ENCODE data around the gene FUT4.
A peak's percentile ranks its signal among the peaks of the same experiment; 100 is the strongest.

Gene FUT4

DNA sequence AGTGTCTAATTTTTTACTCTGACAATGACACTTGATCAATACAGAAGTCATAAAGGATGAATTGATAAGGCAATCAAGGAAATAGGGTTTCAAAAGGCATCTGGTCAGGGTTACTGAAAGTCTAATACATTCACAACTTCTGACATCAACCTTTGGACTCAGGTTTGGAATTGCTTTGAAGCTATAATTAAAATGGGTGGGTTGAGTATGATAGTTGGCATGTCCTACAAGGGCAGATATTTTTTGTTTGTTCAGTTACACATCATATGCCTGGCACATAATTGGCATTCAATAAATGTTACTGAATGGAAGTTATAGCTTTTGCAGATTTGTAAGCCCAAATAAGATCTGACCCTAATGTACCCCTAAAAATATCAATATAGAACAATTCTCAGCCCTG is 7.3 kb upstream of the FUT4 start:
- TF ChIP-seq, protein P1, sequence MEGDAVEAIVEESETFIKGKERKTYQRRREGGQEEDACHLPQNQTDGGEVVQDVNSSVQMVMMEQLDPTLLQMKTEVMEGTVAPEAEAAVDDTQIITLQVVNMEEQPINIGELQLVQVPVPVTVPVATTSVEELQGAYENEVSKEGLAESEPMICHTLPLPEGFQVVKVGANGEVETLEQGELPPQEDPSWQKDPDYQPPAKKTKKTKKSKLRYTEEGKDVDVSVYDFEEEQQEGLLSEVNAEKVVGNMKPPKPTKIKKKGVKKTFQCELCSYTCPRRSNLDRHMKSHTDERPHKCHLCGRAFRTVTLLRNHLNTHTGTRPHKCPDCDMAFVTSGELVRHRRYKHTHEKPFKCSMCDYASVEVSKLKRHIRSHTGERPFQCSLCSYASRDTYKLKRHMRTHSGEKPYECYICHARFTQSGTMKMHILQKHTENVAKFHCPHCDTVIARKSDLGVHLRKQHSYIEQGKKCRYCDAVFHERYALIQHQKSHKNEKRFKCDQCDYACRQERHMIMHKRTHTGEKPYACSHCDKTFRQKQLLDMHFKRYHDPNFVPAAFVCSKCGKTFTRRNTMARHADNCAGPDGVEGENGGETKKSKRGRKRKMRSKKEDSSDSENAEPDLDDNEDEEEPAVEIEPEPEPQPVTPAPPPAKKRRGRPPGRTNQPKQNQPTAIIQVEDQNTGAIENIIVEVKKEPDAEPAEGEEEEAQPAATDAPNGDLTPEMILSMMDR (IDR thresholded peaks at IDR 0.05) = no peak
- TF ChIP-seq ZFX (IDR thresholded peaks at IDR 0.05; ENCODE audit: borderline replicate concordance) = no peak
- no peak overlapping the region for H3K27ac ChIP-seq

DNA sequence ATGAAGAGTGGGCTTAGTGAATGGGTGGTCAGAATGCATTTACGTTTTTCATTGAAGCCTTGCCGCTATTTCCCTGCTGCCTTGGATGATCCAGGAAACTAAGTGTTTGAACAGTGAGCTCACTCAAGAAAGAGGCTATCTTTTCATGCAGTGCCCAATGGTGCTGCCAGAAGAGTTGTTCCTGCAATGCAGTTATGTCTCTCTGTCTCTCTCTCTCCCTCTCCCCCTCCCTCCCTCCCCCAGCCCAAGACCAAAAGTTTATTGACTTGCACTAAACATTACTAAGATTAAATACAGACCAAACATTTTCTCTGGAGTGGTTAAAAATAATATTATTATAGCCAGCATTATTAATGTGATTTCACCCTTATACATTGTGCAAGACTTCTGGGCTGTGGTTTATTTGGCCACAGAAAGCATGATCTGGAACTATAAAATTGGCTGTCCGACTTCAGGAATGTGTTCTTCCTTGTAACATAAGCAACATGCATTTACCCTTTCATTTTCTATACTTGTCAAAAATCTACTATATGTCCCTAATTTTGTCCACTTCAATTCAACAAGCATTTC is 6.6 kb upstream of the FUT4 start:
- no peak overlapping the region for H3K27ac ChIP-seq
- TF ChIP-seq ZFX (IDR thresholded peaks at IDR 0.05; ENCODE audit: borderline replicate concordance) = no peak
- TF ChIP-seq, protein P1 (IDR thresholded peaks at IDR 0.05) = no peak

DNA sequence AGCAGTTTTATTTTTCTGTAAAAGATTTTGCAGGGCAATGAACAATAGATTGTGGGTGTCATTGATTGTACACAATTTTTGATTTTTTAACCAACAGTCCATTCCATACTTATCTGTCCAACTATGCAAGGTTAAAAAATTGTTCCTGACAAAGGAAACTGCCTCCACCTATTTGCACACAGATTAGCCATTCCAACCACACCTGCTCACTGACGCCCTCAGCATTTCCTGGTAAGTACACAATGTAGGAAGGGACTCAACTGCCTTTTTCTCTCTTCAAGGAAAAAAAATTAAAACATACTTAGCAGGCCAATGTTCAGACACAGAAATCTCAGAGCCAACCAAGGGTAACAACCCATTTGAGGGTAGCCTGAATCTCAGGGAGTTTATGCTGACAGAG is 4.3 kb upstream of the FUT4 start:
- H3K27ac ChIP-seq = no peak overlapping the region

DNA sequence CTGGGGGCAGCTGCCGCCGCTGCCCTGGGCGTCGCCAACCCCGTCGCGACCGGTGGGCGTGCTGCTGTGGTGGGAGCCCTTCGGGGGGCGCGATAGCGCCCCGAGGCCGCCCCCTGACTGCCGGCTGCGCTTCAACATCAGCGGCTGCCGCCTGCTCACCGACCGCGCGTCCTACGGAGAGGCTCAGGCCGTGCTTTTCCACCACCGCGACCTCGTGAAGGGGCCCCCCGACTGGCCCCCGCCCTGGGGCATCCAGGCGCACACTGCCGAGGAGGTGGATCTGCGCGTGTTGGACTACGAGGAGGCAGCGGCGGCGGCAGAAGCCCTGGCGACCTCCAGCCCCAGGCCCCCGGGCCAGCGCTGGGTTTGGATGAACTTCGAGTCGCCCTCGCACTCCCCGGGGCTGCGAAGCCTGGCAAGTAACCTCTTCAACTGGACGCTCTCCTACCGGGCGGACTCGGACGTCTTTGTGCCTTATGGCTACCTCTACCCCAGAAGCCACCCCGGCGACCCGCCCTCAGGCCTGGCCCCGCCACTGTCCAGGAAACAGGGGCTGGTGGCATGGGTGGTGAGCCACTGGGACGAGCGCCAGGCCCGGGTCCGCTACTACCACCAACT is 1.0 kb downstream of the FUT4 start:
- H3K27ac ChIP-seq = peak overlapping the region; percentile 91
- TF ChIP-seq ZFX (IDR thresholded peaks at IDR 0.05; ENCODE audit: borderline replicate concordance) = no peak
- TF ChIP-seq, protein P1 (IDR thresholded peaks at IDR 0.05) = no peak

More for the DNA sequence above, 4.3 kb upstream of the FUT4 start:
- TF ChIP-seq ZFX (IDR thresholded peaks at IDR 0.05; ENCODE audit: borderline replicate concordance) = no peak
- TF ChIP-seq, protein P1 (IDR thresholded peaks at IDR 0.05) = no peak

DNA sequence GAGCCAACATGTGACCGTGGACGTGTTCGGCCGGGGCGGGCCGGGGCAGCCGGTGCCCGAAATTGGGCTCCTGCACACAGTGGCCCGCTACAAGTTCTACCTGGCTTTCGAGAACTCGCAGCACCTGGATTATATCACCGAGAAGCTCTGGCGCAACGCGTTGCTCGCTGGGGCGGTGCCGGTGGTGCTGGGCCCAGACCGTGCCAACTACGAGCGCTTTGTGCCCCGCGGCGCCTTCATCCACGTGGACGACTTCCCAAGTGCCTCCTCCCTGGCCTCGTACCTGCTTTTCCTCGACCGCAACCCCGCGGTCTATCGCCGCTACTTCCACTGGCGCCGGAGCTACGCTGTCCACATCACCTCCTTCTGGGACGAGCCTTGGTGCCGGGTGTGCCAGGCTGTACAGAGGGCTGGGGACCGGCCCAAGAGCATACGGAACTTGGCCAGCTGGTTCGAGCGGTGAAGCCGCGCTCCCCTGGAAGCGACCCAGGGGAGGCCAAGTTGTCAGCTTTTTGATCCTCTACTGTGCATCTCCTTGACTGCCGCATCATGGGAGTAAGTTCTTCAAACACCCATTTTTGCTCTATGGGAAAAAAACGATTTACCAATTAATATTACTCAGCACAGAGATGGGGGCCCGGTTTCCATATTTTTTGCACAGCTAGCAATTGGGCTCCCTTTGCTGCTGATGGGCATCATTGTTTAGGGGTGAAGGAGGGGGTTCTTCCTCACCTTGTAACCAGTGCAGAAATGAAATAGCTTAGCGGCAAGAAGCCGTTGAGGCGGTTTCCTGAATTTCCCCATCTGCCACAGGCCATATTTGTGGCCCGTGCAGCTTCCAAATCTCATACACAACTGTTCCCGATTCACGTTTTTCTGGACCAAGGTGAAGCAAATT is 1.8 kb downstream of the FUT4 start:
- no peak for TF ChIP-seq ZFX (IDR thresholded peaks at IDR 0.05; ENCODE audit: borderline replicate concordance)
- TF ChIP-seq, protein P1 (IDR thresholded peaks at IDR 0.05) = no peak
- H3K27ac ChIP-seq = no peak overlapping the region

DNA sequence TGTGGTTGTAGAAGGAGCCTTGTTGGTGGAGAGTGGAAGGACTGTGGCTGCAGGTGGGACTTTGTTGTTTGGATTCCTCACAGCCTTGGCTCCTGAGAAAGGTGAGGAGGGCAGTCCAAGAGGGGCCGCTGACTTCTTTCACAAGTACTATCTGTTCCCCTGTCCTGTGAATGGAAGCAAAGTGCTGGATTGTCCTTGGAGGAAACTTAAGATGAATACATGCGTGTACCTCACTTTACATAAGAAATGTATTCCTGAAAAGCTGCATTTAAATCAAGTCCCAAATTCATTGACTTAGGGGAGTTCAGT is 2.4 kb downstream of the FUT4 start:
- no peak overlapping the region for H3K27ac ChIP-seq
- TF ChIP-seq, protein P1 (IDR thresholded peaks at IDR 0.05) = no peak
- no peak for TF ChIP-seq ZFX (IDR thresholded peaks at IDR 0.05; ENCODE audit: borderline replicate concordance)

DNA sequence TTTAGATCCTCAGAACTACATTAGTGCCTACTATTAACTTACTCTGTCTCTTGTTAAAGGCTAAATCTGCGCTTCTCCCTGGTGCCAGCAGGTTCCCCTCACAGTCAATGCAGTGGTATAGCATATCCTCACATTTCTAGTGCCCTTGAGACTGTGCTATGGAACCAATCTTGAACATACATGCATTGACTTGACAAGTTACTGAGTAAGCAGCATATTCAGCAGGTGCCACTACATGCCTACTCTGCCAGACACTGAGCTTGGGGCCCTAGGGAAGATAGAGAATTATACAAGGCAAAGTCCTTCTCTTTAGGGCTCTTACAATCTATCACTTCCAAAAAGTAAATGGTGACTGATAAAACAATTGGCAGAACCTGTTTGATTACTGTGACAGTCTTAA is 3.2 kb downstream of the FUT4 start:
- TF ChIP-seq, protein P1 (IDR thresholded peaks at IDR 0.05) = no peak
- TF ChIP-seq ZFX (IDR thresholded peaks at IDR 0.05; ENCODE audit: borderline replicate concordance) = no peak
- H3K27ac ChIP-seq = no peak overlapping the region
